GM23338 (cell line): ENCODE results near the gene PRC1. TPM values are rescaled to one million over a fixed set of nuclear protein-coding genes. Genes with fewer than 3 reads are reported as not detected.

Experiments used
- ATAC-seq: fragments of 200-7000 bp; cut with Tn5 transposase; 3 replicates; pipeline ENCODE4 v1.9.1; 2020
- DNase-seq: peaks from one replicate; pipeline ENCODE4 v3.0.0-alpha.2; 2015; ENCODE audit warnings: low spot score
- H2AFZ ChIP-seq: fragments of 200-600 bp; sonication (generic); 2 replicates; pipeline ENCODE4 v1.8.0; 2016; ENCODE audit warnings: antibody characterized with exemption, mild to moderate bottlenecking, moderate library complexity
- H3F3A ChIP-seq: fragments of 200-600 bp; sonication (generic); replicated peaks from 2 replicates; pipeline ENCODE4 v1.8.0; 2017; ENCODE audit warnings: antibody characterized with exemption, mixed run types, low read depth
- H3K27ac ChIP-seq: fragments of 200-600 bp; sonication (generic); 2 replicates; pipeline ENCODE4 v1.6.1; 2016; ENCODE audit warnings: low read depth
- H3K27me3 ChIP-seq: fragments of 200-600 bp; sonication (generic); 2 replicates; pipeline ENCODE4 v1.8.0; 2016; ENCODE audit warnings: mild to moderate bottlenecking, mixed run types, moderate library complexity; ENCODE audit not compliant: insufficient read depth
- H3K36me3 ChIP-seq: fragments of 200-600 bp; sonication (generic); 2 replicates; pipeline ENCODE4 v1.8.0; 2016; ENCODE audit warnings: mild to moderate bottlenecking; ENCODE audit not compliant: insufficient read depth
- H3K4me1 ChIP-seq: fragments of 200-600 bp; sonication (generic); 2 replicates; pipeline ENCODE4 v1.8.0; 2016; ENCODE audit warnings: mild to moderate bottlenecking, moderate library complexity; ENCODE audit not compliant: insufficient read depth
- H3K4me2 ChIP-seq: fragments of 200-600 bp; sonication (generic); 2 replicates; pipeline ENCODE4 v1.7.1; 2017; ENCODE audit warnings: mixed run types
- H3K4me3 ChIP-seq: fragments of 200-600 bp; sonication (generic); 2 replicates; pipeline ENCODE4 v1.6.1; 2016; ENCODE audit warnings: mixed run types
- H3K79me2 ChIP-seq: fragments of 200-600 bp; sonication (generic); replicated peaks from 2 replicates; pipeline ENCODE4 v1.8.0; 2017; ENCODE audit warnings: mild to moderate bottlenecking; ENCODE audit not compliant: insufficient read depth
- H3K9me2 ChIP-seq: fragments of 200-600 bp; sonication (generic); 2 replicates; pipeline ENCODE4 v1.8.0; 2017; ENCODE audit not compliant: insufficient read depth
- H4K20me1 ChIP-seq: fragments of 200-600 bp; sonication (generic); replicated peaks from 2 replicates; pipeline ENCODE4 v1.8.0; 2017; ENCODE audit warnings: mild to moderate bottlenecking; ENCODE audit not compliant: insufficient read depth
- H3K27ac Mint-ChIP-seq: 2 replicates; pipeline ENCODE4 v1.8.0; 2020; ENCODE audit warnings: inconsistent platforms, mild to moderate bottlenecking, moderate library complexity, mixed read lengths
- H3K27me3 Mint-ChIP-seq: 3 replicates; pipeline ENCODE4 v1.8.0; 2022; ENCODE audit warnings: low read depth, mild to moderate bottlenecking, moderate library complexity, mixed read lengths, inconsistent platforms; ENCODE audit not compliant: insufficient read depth, poor library complexity
- H3K36me3 Mint-ChIP-seq: 3 replicates; pipeline ENCODE4 v1.8.0; 2021; ENCODE audit warnings: low read depth, mild to moderate bottlenecking, inconsistent platforms, moderate library complexity, mixed read lengths
- H3K4me1 Mint-ChIP-seq: 3 replicates; pipeline ENCODE4 v1.8.0; 2020; ENCODE audit warnings: mild to moderate bottlenecking, inconsistent platforms, mixed read lengths
- H3K4me3 Mint-ChIP-seq: 3 replicates; pipeline ENCODE4 v1.8.0; 2021; ENCODE audit warnings: moderate library complexity, mild to moderate bottlenecking, inconsistent platforms, mixed read lengths
- H3K9me3 Mint-ChIP-seq: 3 replicates; pipeline ENCODE4 v1.8.0; 2020; ENCODE audit warnings: moderate library complexity, mild to moderate bottlenecking, inconsistent platforms, mixed read lengths
- EZH2 ChIP-seq: fragments of 200-600 bp; sonication (generic); IDR thresholded peaks from one replicate; pipeline ENCODE4 v1.8.0; 2017; ENCODE audit warnings: antibody characterized with exemption, mild to moderate bottlenecking, low read depth; ENCODE audit not compliant: unreplicated experiment
- JUNB ChIP-seq: IDR thresholded peaks from one replicate; pipeline ENCODE4 v1.6.1; 2016; ENCODE audit warnings: antibody characterized with exemption; ENCODE audit not compliant: unreplicated experiment
- NANOG ChIP-seq: IDR thresholded peaks from 2 replicates; pipeline ENCODE4 v1.6.1; 2016; ENCODE audit warnings: antibody characterized with exemption, borderline replicate concordance
- STAT1 ChIP-seq: IDR thresholded peaks from one replicate; pipeline ENCODE4 v1.6.1; 2016; ENCODE audit warnings: antibody characterized with exemption; ENCODE audit not compliant: unreplicated experiment
- ZNF331 ChIP-seq: fragments of 250-450 bp; sonication (Bioruptor Pico); IDR thresholded peaks from 2 replicates; pipeline ENCODE4 v1.5.0; 2020; ENCODE audit warnings: low read depth, mild to moderate bottlenecking, moderate library complexity
- ZNF462 ChIP-seq: fragments of 250-450 bp; sonication (Bioruptor Pico); IDR thresholded peaks from 2 replicates; pipeline ENCODE4 v1.5.0; 2020; ENCODE audit warnings: mild to moderate bottlenecking, moderate library complexity
- polyA plus RNA-seq: library from polyadenylated mRNA; unstranded; fragments of >200 nt; fragmentation: Nextera tagmentation; extraction: Ambion mirVana; gene quantifications from 2 replicates; pipeline ENCODE4 v1.2.1, GENCODE V29; 2016
- total RNA-seq: library from RNA; depleted of rRNA; stranded (reverse); fragments of >200 nt; shearing (Covaris generic); gene quantifications from 2 replicates; pipeline ENCODE4 v1.2.3, GENCODE V29; 2014

The PRC1 gene
- total and polyA plus RNA-seq, 2 experiments from 2014 or later = 102 to 150 TPM

- TF ChIP-seq EZH2 (no peak), STAT1 (no peak), ZNF462 (no peak), JUNB (no peak), ZNF331 (CRISPR knock-in tag) (no peak)
Observed at GRCh38 chr15:90945091-90945490, 49.2 kb downstream of the PRC1 start (continued).

DNA sequence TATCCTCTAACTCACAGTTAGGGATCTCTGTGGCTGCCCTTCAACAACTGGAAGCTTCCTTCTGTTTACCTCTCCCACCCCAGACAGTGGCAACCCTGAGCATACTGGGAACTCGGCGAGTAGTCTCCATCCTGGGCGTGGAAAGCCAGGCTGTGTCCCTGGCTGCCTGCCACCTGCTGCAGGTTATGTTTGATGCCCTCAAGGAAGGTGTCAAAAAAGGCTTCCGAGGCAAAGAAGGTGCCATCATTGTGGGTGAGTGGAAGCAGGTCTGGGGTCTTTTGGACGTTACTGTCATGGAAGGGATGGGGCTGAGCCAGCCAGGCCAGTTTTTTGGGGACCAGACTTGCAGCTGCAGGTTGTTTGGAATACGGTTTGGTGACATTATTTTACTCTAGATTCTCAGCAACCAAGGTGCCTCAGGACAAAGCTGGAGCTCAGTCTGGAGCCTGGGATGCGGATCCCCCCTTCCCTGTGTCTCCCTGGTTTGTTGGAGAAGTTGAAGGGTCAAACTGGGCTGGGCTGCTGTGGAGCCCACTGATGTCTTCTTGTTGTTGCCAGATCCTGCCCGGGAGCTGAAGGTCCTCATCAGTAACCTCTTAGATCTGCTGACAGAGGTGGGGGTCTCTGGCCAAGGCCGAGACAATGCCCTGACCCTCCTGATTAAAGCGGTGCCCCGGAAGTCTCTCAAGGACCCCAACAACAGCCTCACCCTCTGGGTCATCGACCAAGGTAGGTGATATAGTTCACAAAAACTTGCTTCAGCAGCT lies 51.8 kb downstream of the PRC1 start:
- H3K27ac ChIP-seq = no peak overlapping the region
- peaks cover 4% of the 10 kb centered on the region for H3K27me3 Mint-ChIP-seq
- H3K4me1 ChIP-seq = no peaks in the 10 kb centered on the region
- H3K79me2 ChIP-seq = no peaks in the 10 kb centered on the region
- no peak overlapping the region for H3K4me2 ChIP-seq
- H3K27me3 ChIP-seq = no peaks in the 10 kb centered on the region
- DNase-seq (no peak), ATAC-seq (no peak)
- H3K4me3 Mint-ChIP-seq = no peak overlapping the region
- H4K20me1 ChIP-seq = no peaks in the 10 kb centered on the region; the same call in 1 of the 2 replicates
- peaks cover 14% of the 10 kb centered on the region for H3K36me3 ChIP-seq
- TF ChIP-seq NANOG (no peak), ZNF331 (CRISPR knock-in tag) (no peak)
- no peaks in the 10 kb centered on the region for H3K4me1 Mint-ChIP-seq
- H3K4me3 ChIP-seq = no peak overlapping the region
- no peak overlapping the region for H2AFZ ChIP-seq
- no peak overlapping the region for H3K27ac Mint-ChIP-seq
- H3K36me3 Mint-ChIP-seq = peaks cover 72% of the 10 kb centered on the region
- H3K9me2 ChIP-seq = no peaks in the 10 kb centered on the region
- H3K9me3 Mint-ChIP-seq = no peaks in the 10 kb centered on the region
- H3F3A ChIP-seq = no peaks in the 10 kb centered on the region
